NCI-H526 (cell line): ENCODE data around the gene DTNB.
A peak's percentile ranks its signal among the peaks of the same experiment; 100 is the strongest.
"Not testable (repeated sequence)": the region's sequence is repeated elsewhere in the genome, so short reads cannot be mapped to it uniquely, and the experiment has no call there.

Source experiments
- DNase-seq, 2 experiments: peaks; one replicate each; lab custom pipeline; 2025; lab: John Stamatoyannopoulos, UW

DTNB gene

DNA sequence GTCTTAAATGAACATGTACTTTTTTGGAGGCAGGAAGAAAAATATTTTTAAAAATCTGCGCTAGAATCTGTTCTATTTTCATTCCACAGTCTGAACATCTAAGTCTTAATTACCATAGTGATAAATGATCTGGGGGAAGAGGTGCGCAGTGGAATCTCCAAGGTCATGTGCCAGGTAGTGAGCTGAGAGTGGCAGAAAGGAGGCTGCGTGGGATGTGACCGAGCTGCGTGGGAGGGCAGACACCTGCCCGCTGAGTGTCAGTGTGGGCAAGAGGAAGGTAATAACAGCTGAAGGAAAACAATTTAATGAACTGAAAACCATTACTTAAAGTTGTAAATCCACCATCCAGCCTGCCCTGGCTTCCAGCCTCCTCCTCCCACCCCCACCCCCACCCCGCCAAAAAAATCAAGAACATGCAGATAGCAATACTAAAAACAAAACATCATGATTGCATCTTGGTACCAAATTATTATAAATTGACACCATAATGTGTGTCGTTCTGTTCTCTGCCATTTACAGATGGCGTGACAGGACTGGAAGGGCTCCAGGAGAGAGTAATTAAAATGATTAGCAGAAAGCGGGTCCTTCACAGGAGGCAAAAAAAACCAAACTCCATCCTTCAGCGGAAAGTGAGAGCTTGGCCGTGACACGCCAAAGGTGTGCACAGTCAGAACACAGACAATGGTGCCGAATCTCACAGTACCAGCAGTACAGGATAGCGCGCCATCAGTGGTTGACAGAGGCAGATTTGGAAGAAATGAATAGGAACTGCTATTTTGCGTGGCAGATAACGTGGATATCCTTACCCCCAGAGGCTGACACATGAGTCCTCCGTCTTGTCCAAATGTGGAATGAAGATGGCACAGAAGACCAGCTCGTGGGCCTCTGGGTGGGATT is 11.4 kb upstream of the DTNB start:
- DNase-seq = no peak

DNA sequence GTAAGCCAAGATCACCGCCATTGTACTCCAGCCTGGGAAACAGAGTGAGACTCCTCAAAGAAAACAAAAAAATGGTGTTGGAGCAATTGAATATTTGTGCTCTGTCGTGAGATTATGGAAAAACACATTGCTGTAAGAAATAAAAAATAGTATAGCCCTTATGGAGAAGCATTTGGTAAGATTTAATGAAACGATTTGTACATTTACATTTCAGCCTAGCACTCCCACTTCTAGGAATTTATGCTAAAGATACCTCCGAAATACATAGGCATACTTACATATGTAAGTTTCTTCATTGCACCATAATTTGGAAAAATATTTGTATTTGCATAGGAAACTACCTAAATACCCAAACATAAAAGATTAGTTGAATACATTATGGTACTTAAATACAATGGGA is 8.7 kb upstream of the DTNB start:
- DNase-seq = no peak

DNA sequence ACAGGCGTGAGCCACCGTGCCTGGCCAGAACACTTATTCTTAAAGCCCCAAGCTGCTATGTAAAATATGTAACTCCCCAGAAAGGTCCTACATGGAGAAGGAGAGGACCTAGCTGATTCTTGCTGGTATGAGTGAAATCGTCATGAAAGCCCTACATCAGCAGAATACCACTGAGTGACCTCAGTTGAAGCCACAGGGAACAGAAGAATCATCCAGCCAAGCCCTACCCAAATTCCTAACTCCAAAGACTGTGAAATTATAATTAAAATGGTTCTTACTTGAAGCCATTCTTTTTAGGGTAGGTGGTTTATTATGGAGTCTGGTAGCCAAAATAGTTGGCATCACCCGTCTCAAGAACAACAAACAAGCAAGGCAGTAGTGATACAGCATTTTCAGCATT is 4.5 kb upstream of the DTNB start:
- DNase-seq = no peak

DNA sequence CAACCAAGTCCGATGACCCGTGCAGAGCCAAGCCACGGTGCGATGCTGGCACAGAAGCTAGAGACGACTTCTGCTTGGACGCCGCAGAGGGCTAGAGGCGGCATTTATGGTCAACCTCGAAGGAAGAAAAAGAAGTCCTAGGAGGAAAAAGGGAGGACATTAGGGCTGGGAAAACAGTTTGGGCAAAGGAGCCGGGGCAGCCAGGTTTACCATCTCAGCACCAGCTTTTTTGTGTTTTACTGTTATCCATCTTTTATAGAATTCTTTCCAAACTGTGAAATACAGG is 643 bp upstream of the DTNB start:
- DNase-seq = no peak

DNA sequence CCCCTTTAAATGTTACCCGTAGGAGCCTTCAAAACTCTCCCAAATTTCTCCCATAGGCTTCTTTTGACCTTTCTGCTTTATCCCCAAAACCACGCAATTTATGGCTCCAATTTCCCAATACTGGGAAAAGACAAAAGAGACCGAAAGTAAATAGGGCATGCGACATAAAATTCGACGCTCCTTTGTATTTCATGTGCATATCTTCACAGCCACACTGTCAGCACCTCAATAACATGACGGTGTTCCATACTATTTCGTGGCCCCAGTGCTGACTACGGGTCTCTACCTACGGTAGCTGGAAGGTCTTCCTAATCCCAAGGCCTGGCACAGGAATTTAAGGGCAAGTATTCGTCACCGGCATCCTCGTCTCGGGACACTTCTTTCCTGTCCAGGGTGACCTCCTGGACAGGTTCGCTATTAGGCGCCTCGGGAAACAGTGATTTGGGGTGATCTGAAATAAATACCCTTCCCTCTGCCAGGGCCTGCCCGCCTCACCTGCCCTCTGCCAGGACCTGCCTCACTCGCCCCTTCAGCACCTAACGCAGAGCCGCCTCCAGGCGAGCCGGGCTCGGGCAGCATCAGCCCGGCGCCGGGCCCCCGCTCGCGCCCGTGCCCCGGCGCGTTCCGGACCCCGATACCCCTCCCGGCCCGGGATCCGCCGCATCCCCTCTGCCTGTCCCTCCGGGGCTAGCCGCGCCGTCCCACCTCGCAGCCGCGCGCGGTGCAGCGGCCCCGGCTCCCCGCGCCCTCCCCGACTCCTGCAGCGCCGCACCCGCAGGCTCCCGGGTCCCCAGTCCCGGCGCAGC is 680 bp downstream of the DTNB start:
- DNase-seq = peak; percentile 49 to 79

DNA sequence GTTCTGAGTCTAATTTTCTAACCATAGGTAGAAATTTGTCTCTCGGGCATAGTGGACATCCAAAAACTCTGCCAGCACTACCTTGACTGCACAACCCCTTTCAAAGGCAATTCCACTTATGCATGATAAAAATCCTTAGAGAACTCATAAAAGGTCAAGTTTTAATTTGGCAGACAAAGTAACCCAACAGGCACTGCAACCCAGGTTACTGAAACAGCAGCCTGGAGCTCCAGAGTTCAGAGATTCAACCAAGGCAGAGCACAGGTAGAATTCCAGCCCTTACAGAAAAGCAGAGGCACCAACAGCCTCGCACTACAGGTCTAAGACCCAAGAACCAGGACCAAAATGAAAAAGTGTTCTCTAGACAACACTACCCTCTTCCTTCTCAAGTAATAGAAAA is 1.8 kb downstream of the DTNB start:
- no peak for DNase-seq

DNA sequence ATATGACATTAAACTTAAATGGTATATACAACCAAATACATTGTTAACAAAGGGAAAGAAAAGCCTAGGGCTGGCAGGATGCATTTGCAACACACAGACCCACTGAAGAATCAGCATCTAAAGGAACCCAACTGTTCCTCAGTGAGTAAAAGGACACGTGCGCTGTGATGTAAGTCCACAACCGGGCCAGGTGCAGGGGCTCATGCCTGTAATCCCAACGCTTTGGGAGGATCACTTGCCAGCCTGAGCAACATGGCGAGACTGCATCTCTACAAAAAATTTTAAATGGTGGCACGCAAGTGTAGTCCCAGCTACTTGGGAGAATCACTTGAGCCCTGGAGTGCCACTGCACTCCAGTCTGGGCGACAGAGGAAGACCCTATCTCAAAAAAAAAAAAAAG is 3.9 kb downstream of the DTNB start:
- no peak for DNase-seq

DNA sequence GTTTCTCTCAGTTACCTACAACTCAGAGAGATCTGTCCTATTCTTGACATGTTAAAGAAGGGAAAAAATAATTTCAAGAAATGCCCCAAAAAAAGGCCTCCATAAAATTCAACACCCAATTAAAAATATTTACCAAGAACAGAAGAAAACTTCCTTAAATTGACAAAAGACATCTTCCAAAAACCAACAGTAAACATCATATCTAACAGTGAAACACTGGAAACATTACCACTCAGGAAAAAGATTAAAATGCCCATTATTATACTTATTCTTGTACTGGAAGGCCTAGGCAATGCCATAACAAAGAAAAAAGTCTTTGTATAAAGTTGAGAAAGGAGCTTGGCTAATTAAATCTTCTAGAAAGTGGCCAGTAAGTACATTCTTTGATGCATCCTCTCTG is 7.2 kb downstream of the DTNB start:
- no peak for DNase-seq

DNA sequence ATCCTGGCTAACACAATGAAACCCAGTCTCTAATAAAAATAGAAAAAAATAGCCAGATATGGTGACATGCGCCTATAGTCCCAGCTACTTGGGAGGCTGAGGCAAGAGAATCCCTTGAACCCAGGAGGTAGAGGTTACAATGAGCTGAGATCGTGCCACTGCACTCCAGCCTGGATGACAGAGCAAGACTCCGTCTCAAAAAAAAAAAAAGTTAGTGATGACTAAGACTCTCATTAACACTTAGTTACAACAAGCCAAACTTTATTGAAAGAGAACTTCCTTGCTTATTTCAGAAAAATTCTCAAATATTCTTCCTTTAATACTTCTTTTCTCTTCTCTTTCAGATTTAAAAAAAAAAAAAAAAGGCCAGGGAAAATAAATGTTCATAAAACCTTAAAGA is 7.9 kb downstream of the DTNB start:
- DNase-seq = not testable (repeated sequence)

DNA sequence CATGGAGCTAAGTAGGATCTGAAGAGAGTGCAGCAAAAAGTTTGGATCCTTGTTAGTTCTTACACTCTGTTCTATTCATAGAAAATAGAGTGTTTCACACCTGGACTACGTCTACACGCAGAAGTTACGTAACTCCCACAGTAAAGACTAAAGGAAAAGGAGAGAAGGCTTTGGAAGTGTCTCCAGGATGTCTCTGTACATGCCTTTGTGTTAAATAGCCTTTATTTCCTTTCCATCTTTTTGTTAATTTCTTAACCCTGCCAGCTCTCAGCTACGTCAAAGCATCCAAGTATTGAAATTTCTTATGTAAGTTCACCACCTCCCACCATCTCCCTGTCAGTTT is 8.4 kb downstream of the DTNB start:
- DNase-seq = no peak

DNA sequence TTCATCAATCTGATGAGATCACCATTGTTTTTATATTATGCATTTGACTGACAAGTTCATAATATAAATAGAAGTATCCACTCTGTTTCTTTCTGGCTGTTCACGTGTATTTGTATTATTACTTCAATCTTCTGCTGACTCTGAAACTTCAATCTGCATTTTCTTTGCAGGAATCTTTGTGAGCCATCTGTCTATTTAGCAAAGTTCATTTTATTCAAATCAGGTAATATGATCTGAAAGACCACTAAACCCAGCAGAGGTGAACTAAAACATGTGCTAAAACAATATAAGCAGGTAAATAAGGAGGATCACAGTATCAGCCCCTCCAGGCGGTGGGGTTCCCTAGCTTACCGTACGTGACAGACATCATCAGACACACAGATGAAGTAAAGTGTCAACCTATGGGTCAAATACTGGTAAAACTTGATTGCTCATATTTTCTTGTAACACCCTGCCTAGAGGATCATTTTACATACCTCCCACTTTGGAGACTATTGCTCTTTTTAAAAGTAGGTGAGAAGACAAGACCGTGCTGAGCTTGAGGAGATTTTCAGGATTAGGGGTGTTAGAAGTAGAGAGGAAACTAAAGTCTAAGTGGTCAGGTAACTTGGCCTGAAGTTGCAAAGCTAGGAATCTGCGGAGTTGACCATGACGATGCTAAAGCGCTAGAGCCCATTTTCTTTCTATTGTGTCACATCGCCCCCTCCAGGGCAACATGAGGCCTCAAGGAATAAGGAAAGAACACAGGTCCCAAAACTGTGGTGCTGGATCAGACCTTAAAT is 9.0 kb downstream of the DTNB start:
- peak; percentile 63 to 85 for DNase-seq

DNA sequence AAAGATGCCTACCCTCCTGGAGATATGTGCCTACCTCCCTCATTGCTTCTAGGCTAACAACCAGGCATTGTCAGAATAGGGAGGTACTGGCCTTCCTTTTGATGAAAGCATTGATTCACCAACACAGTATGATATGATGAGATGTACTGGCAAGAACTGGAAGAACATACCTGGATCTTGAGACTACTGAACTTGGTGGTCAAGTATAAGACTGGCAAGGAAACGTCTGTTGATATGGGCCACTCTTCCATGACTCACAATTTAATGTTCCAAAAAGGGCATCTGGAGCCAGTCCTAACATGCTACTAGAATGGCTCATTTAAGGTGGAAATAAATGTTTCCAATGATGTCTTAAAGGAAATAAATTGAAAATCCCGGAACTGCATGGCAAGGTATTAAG is 18.1 kb downstream of the DTNB start:
- DNase-seq = no peak

DNA sequence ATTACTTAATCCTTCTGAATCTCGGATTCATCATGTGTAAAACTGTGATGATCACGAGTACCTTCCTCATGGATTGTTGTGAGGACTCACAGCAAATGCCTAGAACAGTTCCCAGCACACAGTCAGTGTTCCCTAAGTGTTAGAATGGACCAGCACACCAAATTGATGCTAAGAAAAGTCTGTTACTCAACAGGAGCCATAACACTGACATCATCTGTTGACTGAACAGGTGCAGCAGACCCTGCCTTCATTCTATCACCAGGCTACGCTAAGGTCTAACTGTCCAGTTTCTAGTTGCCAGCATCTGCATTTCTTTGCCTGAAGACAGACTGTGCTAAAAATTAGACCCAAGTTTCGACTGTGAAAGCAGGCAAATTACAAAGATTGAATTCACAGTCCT is 18.6 kb downstream of the DTNB start:
- no peak for DNase-seq

DNA sequence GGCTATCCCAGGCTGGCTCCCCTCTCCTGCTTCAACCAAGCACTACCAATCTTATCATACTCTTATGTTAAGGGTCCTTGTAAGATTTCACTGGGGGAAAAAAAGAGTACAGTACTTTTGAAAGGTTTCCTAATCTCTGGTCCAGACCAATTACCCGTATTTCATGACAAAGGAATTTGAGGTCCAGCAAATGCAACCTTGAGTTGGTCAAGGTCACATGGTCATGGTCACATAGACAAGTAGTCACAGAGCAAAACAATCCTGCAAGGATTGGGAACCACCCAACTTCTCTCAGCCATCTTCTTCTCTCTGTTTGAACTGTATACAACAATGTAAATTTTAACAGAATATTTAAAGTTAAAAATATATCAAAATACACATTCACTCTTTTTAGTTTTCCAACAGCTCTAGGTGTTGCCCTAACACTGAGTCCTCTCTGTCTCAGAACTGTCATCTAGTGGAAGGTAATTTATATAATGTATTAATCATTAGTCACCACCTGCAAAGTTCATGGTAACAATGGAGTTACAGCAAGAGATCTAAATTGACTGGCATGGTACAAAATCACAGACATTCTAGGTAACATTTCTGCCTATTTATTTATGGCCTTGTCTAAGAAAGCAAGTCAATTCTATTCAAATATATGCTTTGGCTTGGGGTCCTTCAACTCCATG is 21.5 kb downstream of the DTNB start:
- DNase-seq = no peak

DNA sequence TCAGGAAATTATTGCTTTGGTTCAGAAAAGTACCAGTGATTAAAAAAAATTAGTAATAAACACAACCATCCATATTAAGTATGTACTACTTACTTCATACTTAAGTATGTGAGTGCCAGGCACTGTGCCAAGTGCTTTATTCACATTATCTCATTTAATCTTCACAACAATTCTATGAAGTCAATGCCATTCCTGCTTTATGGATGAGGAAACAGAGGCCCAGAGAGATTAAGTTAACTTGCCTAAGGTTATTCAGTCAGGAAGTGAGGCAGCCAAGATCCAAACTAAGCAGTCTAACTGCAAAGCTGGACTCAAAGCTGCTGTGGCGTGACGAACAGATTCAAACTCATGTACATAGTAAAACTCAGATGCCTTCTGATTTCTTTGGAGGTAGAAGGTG is 22.3 kb downstream of the DTNB start:
- DNase-seq = no peak

DNA sequence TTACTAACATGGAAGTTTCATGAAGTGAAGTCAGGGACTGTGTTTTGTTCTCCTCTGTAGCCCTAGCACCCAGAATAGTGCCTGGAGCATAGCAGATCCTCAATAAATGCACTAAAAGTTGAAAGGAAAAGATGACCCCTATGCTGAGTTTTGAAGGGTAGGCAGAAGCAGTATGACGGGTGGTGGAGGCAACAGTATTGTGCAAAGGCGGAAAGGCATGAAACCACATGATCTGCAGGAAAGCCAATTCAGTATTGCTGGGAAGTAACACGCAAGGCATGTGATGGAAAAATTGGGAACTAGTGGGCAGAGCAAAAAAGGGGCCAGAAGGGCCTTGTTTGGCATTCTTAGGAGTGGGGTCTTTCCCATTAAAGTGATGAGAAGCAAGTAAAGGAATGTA is 23.1 kb downstream of the DTNB start:
- DNase-seq = no peak

DNA sequence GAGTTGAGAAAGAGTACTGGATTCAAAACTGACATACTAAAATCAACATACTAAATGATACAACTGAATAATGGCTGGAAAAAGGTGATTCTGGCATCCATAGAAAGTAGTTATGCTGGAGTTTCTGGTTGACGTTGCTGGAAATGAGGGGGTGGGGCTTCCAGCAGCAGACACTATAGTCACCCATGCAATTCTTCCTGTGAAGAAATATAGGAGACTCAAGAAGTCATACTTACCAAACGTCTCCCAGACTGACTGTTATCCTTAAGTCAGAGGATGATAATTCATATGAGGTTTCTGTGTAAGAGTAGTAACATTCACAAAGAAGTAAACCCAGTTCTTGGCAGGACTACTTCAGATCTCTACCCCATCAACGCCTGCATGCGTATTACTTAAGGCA is 23.6 kb downstream of the DTNB start:
- DNase-seq = no peak

DNA sequence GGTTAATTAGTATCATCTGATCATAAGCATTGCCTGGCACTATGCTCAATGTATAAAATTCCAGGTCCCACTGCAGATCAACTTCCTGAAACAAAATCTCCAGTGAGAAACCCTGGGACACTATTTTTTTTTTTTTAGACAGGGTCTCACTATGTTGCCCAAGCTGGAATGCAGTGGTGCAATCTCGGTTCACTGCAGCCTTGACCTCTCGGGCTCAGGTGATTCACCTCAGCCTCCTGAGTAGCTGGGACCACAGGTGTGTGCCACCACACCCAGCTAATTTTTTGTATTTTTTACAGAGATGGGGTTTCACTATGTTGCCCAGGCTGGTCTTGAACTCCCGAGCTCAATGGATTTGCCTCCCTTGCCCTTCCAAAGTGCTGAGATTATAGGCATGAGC is 31.1 kb downstream of the DTNB start:
- no peak for DNase-seq

DNA sequence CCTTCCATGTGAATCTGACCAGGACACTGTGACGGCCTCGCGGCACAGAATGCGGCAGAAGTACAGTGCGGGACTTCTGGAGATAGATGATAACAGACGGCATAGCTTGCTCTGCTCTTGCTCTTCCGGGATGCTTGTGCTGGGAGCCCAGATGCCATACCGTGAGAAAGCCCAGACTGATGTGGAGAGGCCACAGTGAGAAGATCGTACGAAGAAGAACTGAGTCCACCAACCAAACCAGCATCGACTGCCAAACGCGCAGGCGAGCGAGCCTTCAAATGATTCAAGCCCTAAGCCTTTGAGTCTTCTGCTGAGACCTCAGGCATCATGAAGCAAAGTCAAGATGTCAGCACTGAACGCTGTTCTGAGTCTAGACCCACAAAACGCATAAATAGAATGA is 33.7 kb downstream of the DTNB start:
- DNase-seq = no peak

DNA sequence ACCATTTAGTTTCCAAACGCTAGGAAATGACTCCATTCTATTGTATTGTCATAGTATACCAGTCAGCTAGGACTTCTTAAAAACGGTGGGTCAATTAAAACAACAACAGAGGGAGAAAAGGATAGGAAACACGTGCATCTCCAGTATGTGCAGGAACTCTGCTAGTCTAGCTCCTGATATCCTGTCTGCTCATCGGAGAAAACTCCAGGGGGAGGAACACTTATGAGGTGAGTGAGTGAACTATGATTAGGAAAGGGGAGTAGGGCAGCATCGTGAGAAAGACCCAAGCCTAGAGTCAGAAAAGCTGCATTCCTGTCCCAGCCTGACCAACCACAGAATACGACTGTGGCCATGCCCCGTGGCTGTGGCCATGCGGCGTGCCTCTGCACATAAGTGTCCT is 34.2 kb downstream of the DTNB start:
- no peak for DNase-seq

DNA sequence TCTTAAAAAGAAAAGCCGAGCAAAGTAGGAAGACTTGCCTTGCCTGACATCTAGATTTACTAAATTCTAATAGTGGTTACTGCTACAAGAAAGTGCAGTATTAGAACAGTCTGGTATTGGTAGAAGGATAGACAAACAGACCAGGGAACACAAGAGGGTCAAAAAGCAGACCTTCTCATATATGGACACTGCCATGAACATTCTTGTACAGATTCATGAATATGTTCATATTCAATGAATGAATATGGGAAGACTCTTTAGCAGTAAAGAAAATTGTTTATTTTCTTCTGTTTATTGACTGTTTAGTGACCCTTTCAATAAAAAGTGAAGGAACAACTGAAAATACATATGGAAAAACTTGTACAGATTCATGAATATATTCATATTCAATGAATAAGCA is 37.6 kb downstream of the DTNB start:
- no peak for DNase-seq

DNA sequence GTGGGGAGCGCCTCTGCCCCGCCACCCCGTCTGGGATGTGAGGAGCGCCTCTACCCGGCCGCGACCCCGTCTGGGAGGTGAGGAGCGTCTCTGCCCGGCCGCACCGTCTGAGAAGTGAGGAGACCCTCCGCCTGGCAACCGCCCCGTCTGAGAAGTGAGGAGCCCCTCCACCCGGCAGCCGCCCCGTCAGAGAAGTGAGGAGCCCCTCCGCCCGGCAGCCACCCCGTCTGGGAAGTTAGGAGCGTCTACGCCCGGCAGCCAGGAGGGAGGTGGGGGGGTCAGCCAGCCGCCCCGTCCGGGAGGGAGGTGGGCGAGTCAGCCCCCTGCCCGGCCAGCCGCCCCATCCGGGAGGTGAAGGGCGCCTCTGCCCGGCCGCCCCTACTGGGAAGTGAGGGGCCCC is 39.6 kb downstream of the DTNB start:
- not testable (repeated sequence) for DNase-seq
